SK-N-MC (cell line): Measurements from ENCODE around the gene ABLIM2.

Experiments
- DNase-seq: peaks from one replicate; pipeline ENCODE4 v3.0.0-alpha.2; 2011; ENCODE audit warnings: low read depth, low spot score
- H3K27ac ChIP-seq: fragments of 200-600 bp; sonication (generic); 2 replicates; pipeline ENCODE4 v1.5.1; 2016; ENCODE audit warnings: mixed run types
- H3K36me3 ChIP-seq: fragments of 200-600 bp; sonication (generic); 2 replicates; pipeline ENCODE4 v1.6.1; 2017; ENCODE audit warnings: antibody characterized with exemption, low read length, mixed read lengths; ENCODE audit not compliant: insufficient read depth
- H3K4me3 ChIP-seq: fragments of 200-600 bp; sonication (generic); 2 replicates; pipeline ENCODE4 v1.5.1; 2016
- H3K9ac ChIP-seq: fragments of 200-600 bp; sonication (generic); 2 replicates; pipeline ENCODE4 v1.8.0; 2017; ENCODE audit warnings: mixed run types, mixed read lengths; ENCODE audit not compliant: insufficient read length
- H3K9me3 ChIP-seq: fragments of 200-600 bp; sonication (generic); 2 replicates; pipeline ENCODE4 v1.6.1; 2017; ENCODE audit warnings: low read depth, mild to moderate bottlenecking, antibody characterized with exemption, low read length, moderate library complexity, mixed read lengths
- EZH2 ChIP-seq: fragments of 200-600 bp; sonication (generic); IDR thresholded peaks from one replicate; pipeline ENCODE4 v1.6.1; 2017; ENCODE audit warnings: antibody characterized with exemption
- FOXP2 ChIP-seq: optimal IDR thresholded peaks from 2 replicates; pipeline ENCODE3; 2011; ENCODE audit warnings: mild to moderate bottlenecking, moderate library complexity; ENCODE audit not compliant: insufficient read depth; ENCODE audit errors: extremely low read length, control extremely low read depth
- POLR2AphosphoS5 ChIP-seq: IDR thresholded peaks from 2 replicates; pipeline ENCODE4 v1.6.1; 2012; ENCODE audit warnings: mild to moderate bottlenecking, low read depth, low read length, borderline replicate concordance

The ABLIM2 gene

DNA sequence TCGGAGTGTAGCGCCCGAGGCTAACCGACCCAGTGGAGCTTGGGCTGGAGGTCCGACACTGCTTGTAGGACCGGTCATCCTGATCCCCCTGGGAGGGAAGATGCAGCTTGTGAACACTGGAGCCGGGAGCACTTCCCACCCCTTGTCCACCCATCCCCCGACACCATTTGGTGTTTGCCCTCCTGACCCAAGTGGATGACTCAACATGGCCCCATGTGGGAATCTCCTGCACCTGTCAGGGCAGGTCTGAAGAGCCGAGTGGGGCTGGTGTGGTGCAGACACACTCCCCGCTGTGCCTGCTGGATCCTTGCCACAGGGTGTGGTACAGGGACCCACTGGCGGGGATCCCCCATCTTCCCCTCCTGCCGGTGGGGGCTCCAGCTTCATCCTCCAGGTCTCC is 128.9 kb downstream of the ABLIM2 start:
- no peak overlapping the region for H3K9ac ChIP-seq
- DNase-seq = no peak

DNA sequence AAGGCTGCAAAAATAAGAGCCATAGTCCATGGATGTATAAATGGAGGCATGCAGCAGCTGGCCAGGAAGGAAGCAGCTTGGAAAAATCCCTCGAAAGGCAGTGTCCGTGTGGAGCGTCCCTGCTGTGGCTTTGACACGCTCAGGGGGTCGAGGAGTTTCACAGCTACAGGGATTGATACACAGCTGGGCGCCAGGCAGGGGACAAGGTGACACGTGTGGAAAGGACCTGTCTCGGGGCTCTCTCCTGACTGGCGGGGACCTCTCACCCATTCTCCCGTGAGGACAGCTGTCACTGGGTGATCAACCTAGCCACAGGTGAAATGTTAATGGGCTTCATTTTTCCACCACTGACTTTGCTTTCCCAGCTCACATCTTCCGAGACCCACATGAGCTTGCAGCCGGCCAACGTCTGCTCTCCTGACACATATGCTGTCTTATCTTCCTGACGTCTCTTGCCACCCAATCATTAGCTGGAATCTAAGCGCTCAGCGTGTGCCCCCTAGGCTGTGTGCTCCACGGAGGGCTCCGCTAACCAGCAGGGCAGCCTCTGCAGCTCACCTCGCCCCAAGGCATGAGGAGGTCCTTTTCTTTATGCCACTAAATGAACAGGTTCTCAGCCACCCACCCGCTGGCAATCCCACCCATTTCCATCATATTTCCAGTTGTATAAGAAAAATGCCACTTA is 129.6 kb downstream of the ABLIM2 start:
- no peak for DNase-seq
- no peak overlapping the region for H3K9ac ChIP-seq
- no peak overlapping the region for H3K4me3 ChIP-seq
- no peaks in the 10 kb centered on the region for H3K9me3 ChIP-seq
- H3K36me3 ChIP-seq = no peaks in the 10 kb centered on the region
- no peak for TF ChIP-seq POLR2AphosphoS5
- TF ChIP-seq FOXP2 = no peak
- no peak for TF ChIP-seq EZH2
- no peak overlapping the region for H3K27ac ChIP-seq

More for the DNA sequence above, 128.9 kb downstream of the ABLIM2 start:
- TF ChIP-seq FOXP2 = no peak
- no peak for TF ChIP-seq EZH2
- TF ChIP-seq POLR2AphosphoS5 = no peak
- no peaks in the 10 kb centered on the region for H3K9me3 ChIP-seq
- no peak overlapping the region for H3K27ac ChIP-seq
- H3K36me3 ChIP-seq = no peaks in the 10 kb centered on the region
- H3K4me3 ChIP-seq = no peak overlapping the region

DNA sequence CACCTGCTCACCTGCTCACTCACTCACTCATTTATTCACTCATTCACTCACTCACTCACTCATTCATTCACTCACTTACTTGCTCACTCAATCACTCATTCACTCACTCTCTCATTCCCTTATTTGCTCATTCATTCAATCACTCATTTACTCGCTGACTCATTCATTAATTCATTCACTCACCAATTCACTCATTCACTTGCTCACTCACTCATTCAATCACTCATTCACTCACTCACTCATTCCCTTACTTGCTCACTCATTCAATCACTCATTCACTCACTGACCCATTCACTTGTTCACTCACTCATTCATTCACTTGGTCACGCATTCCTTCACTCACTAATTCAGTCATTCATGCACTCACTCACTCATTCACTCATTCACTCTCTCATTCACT is 130.2 kb downstream of the ABLIM2 start:
- no peak for TF ChIP-seq FOXP2
- TF ChIP-seq POLR2AphosphoS5 = no peak
- TF ChIP-seq EZH2 = no peak
- Histone ChIP-seq H3K4me3 (no peak overlapping the region), H3K27ac (no peak overlapping the region), H3K36me3 (no peaks in the 10 kb centered on the region), H3K9ac (no peak overlapping the region), H3K9me3 (no peaks in the 10 kb centered on the region)
- DNase-seq = no peak

DNA sequence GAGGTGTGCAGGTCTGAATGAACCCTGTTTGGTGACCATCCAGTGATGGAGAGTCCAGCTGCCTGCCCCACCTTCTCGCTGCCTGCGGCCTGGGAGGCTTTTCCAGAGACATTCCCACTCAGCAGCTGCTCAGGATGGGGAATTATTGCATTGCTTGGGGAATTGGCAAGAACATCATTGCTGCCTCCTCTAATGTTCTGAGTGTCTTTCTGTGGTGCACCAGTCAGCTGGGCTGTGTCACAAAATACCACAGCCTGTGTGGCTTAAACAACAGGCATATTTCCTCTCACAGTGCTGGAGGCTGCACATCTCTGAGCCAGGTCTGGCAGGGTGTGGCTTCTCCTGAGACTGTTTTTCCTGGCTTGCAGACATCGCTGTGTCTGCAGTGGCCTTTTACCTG is 132.2 kb downstream of the ABLIM2 start:
- Histone ChIP-seq H3K27ac (no peak overlapping the region), H3K4me3 (no peak overlapping the region), H3K36me3 (no peaks in the 10 kb centered on the region), H3K9me3 (no peaks in the 10 kb centered on the region), H3K9ac (no peak overlapping the region)
- TF ChIP-seq FOXP2 (no peak), EZH2 (no peak), POLR2AphosphoS5 (no peak)
- no peak for DNase-seq

DNA sequence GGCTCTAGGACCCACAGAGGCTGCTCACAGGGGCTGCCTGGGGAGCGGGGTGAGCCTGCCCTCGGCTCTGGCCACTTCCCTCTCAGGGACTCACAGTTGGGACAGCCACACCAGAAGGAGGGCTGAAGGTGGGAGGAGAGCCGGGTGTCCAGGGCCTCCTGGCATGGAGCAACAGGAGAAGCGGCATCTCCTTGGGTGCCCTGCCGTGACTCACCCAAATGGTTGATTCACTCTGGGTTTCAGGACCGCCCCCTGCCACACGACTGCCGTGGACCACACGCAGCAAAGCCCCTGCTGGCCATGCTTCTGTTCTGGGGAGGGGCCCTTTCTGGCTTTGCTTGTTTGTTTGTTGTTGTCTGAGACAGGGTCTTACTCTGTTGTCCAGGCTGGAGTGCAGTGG is 132.9 kb downstream of the ABLIM2 start:
- Histone ChIP-seq H3K9ac (no peak overlapping the region), H3K4me3 (no peak overlapping the region), H3K27ac (no peak overlapping the region), H3K36me3 (no peaks in the 10 kb centered on the region), H3K9me3 (no peaks in the 10 kb centered on the region)
- no peak for TF ChIP-seq FOXP2
- no peak for TF ChIP-seq POLR2AphosphoS5
- no peak for TF ChIP-seq EZH2
- no peak for DNase-seq

DNA sequence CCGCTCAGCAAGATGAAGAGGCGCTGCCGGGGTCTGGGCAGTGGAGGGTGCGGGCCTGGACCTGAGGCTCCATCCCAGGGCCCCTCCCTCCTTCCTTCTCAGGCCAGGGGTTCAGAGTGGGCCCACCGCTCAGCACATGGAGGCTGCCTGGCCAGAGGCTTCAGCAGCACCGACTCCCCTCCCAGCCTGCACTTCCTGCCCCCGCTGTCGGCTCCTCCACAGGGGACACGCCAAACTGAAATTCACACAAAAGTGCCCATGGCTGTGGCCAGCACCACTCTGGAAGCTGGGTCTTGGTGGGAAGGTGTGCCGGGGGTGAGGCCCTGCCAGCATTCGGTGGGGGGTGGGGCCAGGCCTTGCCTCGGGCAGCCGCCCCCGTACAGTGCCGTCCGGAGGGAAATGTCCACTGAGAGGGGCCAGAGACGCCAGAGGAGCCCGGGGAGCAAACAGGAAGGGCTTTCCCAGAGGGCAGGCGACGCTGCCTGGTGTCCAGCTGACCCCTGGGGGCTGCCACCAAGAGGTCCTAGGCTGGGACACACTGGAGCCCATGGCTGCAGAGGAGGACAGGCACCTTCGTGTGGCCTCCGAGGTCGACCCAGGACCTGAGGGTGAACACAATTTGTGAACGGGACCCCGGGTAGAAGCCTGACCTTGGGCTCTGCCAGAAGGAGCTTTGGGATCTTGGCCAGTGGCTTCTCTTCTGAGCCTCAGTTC is 134.4 kb downstream of the ABLIM2 start:
- Histone ChIP-seq H3K27ac (no peak overlapping the region), H3K4me3 (no peak overlapping the region)
- TF ChIP-seq POLR2AphosphoS5 = no peak
- TF ChIP-seq FOXP2 = no peak
- no peak for TF ChIP-seq EZH2

DNA sequence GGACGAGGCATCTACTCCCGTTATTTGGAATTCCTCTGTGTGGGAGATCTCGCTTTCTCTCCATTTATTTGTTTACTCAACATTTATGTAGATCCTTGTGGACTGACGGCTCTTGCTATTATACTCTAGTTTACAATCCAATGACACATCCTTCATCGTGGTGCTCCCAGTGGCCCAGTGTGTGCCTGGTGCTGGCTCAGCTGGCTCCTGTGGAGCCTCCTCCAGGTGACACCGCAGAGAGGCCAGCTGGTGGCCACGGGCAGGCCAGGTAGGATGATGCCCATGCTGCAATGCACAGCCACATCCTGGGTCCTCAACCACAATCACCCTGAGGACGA is 134.9 kb downstream of the ABLIM2 start:
- Histone ChIP-seq H3K4me3 (no peak overlapping the region), H3K9me3 (no peaks in the 10 kb centered on the region), H3K36me3 (no peaks in the 10 kb centered on the region), H3K9ac (no peak overlapping the region), H3K27ac (no peak overlapping the region)
- no peak for TF ChIP-seq FOXP2
- TF ChIP-seq EZH2 = no peak
- no peak for TF ChIP-seq POLR2AphosphoS5
- DNase-seq = no peak

More for the DNA sequence above, 134.4 kb downstream of the ABLIM2 start:
- no peaks in the 10 kb centered on the region for H3K9me3 ChIP-seq
- no peak overlapping the region for H3K9ac ChIP-seq
- no peak for DNase-seq
- H3K36me3 ChIP-seq = no peaks in the 10 kb centered on the region

DNA sequence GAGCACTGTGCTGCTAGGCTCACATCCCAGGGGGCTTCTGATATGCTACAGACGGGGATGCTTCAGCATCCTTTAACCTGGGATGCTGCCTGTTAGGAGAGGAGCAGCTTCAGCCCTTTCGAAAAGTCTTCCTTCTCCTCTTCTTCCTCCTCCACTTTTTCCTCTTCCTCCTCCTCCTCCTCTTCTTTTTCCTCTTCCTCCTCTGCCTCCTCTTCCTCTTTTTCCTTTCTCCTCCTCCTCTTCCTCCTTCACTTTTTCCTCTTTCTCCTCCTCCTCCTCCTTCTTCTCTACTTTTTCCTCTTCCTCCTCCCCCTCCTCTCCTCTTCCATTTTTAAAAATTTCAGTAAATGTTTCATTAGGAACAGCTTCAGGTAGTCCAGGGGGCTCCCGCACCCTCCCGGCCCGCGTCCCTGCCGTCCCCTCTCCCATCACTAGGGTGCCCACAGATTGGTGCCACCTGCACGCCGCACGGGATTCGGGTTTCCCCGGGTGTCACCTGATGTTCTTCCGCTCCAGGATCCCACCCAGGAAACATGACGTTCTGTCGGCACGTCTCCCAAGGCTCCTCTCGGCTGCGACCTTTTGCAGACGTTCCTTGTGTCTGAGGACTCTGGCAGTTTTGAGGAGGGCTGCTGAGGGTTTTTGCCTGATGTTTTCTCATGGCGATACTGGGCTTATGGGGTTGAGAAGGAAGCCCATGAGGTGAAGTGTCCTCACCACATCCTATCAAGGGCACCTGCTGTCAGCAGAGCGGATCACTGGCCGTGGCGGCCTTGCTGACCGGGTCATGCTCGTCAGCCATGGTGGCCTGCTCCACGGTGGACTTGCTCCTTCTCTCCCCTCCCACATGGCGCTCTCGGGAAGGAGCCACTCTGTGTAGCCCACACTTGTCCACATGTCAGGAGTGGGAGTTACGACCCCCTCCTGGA is 135.6 kb downstream of the ABLIM2 start:
- no peak for DNase-seq
- Histone ChIP-seq H3K4me3 (no peak overlapping the region), H3K9me3 (no peaks in the 10 kb centered on the region), H3K9ac (no peak overlapping the region), H3K36me3 (no peaks in the 10 kb centered on the region), H3K27ac (no peak overlapping the region)
- TF ChIP-seq POLR2AphosphoS5 (no peak), EZH2 (no peak), FOXP2 (no peak)
